Measurements from ENCODE around the gene OSBPL6. TPM values are rescaled to one million over a fixed set of nuclear protein-coding genes. Genes with fewer than 3 reads are reported as not detected.
A peak's percentile ranks its signal among the peaks of the same experiment; 100 is the strongest.

OSBPL6 gene
- total RNA-seq, 2 experiments from 2014 or later: 2.5 to 3.3 TPM

DNA sequence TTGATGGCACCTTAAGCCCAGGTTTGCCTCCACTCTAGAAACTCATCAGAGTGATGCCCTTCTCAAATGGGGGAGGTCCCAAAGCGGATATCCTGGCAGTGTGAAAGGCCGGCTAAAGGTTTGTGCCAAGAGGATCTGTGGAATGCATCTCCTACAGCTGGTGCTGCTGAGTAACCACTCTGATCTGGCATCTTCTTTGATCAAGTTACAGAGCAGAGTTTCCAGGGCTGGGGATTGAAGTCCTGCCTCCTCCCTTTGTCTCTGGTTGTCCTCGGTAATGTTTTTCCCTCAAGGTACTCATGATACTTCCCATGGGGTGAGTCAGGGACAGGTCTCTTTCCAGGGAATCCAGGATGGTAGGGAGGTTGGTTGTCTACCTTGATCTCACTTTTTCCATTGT is 232.1 kb downstream of the OSBPL6 start:
- POLR2A ChIA-PET: no interaction called here
- no peak for DNase-seq
- H3K36me3 Mint-ChIP-seq (ENCODE audit: low read depth): peaks cover 60% of the 10 kb centered on the region
- H3K9me3 Mint-ChIP-seq (ENCODE audit: low read depth): peaks cover 15% of the 10 kb centered on the region
- no peaks in the 10 kb centered on the region for H3K4me1 Mint-ChIP-seq
- H3K4me3 Mint-ChIP-seq: no peak overlapping the region
- H3K27me3 Mint-ChIP-seq: no peaks in the 10 kb centered on the region
- intact Hi-C loops (cut with DNase I, micrococcal nuclease): no loop called here
- CTCF ChIA-PET: no interaction called here
- no peak overlapping the region for H3K27ac Mint-ChIP-seq
- no peak for ATAC-seq

DNA sequence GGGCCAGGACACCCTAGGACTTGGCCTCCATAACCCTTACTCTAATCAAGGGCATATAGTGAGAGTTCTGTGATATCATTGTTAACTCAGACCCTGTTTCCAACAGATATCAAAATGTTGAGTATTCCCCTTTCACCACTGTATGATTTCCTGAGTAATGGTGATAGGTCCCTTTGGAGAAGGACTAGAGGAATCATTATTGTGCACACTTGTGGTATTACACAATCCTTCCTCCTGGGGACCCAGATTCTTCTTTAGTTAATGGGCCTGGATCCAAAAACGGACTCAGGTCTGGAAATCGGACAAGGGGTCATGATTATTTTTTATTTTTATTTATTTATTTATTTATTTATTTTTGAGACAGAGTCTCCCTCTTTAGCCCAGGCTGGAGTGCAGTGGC is 233.1 kb downstream of the OSBPL6 start:
- intact Hi-C loops (cut with DNase I, micrococcal nuclease): no loop called here
- ChIA-PET CTCF (interaction anchor here (0.7 kb wide), 1 partner anchor 12 kb away, joined by 3 read pairs; no protein-coding TSS in a partner anchor), POLR2A (interaction anchor here (1.4 kb wide), 1 partner anchor 20 kb away, joined by 4 read pairs; no protein-coding TSS in a partner anchor)
- Mint-ChIP-seq H3K27ac (no peak overlapping the region), H3K36me3 (ENCODE audit: low read depth) (peaks cover 65% of the 10 kb centered on the region), H3K27me3 (no peaks in the 10 kb centered on the region), H3K4me1 (no peaks in the 10 kb centered on the region), H3K9me3 (ENCODE audit: low read depth) (peaks cover 15% of the 10 kb centered on the region), H3K4me3 (no peak overlapping the region)
- DNase-seq (no peak), ATAC-seq (no peak)

DNA sequence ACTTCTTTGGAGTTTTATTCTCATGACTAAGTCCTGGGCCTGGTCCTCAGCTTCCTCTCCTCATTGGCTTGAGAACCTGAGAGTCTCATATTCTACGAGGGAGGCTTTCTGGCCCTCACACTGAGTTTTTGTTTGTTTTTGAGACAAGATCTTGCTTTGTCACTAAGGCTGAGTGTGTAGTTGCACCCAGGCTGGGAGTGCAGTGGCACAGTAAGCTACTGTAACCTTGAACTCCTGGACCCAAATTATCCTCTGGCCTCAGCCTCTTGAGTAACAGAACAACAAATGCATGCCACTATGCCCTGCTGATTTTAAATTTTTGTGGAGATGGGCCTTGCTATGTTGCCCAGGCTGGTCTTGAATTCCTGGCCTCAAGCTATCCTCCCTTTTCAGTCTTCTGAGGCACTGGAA is 234.1 kb downstream of the OSBPL6 start:
- peaks cover 15% of the 10 kb centered on the region for H3K9me3 Mint-ChIP-seq (ENCODE audit: low read depth)
- CTCF ChIA-PET: interaction anchor here (0.9 to 1.8 kb wide), 3 partner anchors 9 to 43 kb away, joined by 3 to 11 read pairs (median 8); no protein-coding TSS in a partner anchor
- no peak overlapping the region for H3K4me3 Mint-ChIP-seq
- ATAC-seq (no peak), DNase-seq (no peak)
- H3K27me3 Mint-ChIP-seq: no peaks in the 10 kb centered on the region
- intact Hi-C loops (cut with DNase I, micrococcal nuclease): no loop called here
- H3K4me1 Mint-ChIP-seq: no peaks in the 10 kb centered on the region
- peak overlapping the region; percentile 43 for H3K27ac Mint-ChIP-seq
- POLR2A ChIA-PET: interaction anchor here (1.4 kb wide), 1 partner anchor 19 kb away, joined by 4 read pairs; no protein-coding TSS in a partner anchor
- H3K36me3 Mint-ChIP-seq (ENCODE audit: low read depth): peaks cover 66% of the 10 kb centered on the region

GRCh38 chr2:178429336-178429735 is 235.0 kb downstream of the OSBPL6 start:
- Mint-ChIP-seq H3K36me3 (ENCODE audit: low read depth) (peaks cover 68% of the 10 kb centered on the region), H3K27me3 (no peaks in the 10 kb centered on the region), H3K4me3 (no peak overlapping the region), H3K9me3 (ENCODE audit: low read depth) (peaks cover 15% of the 10 kb centered on the region), H3K4me1 (no peaks in the 10 kb centered on the region), H3K27ac (no peak overlapping the region)
- intact Hi-C loops (cut with DNase I, micrococcal nuclease): no loop called here
- ATAC-seq: no peak
- CTCF ChIA-PET: interaction anchor here (1.4 to 1.8 kb wide), 2 partner anchors 10 to 14 kb away, joined by 8 to 11 read pairs; no protein-coding TSS in a partner anchor
- no peak for DNase-seq
- POLR2A ChIA-PET: no interaction called here

DNA sequence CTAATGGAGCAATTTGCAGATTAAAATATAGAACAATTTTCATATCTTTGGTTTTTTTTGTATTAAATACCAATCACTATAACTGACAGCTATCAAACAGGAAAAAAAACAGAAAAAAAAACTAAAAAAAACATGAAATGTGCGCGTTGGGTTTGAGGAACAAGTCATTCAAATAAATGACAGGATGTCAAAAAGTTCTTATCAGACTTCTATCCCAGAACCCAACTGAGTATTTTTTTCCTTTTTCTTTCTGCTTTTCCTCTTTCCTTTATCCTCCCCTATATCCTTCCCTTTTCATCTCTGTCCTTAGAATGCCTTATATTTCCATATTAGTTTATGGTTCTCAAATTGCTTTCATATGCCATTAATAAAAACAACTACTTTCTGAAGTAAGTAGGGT is 242.3 kb downstream of the OSBPL6 start:
- H3K36me3 Mint-ChIP-seq (ENCODE audit: low read depth): peaks cover 46% of the 10 kb centered on the region
- intact Hi-C loops (cut with DNase I, micrococcal nuclease): no loop called here
- no peak overlapping the region for H3K4me3 Mint-ChIP-seq
- H3K9me3 Mint-ChIP-seq (ENCODE audit: low read depth): no peaks in the 10 kb centered on the region
- no peak for DNase-seq
- POLR2A ChIA-PET: no interaction called here
- no peaks in the 10 kb centered on the region for H3K27me3 Mint-ChIP-seq
- no peak for ATAC-seq
- no peaks in the 10 kb centered on the region for H3K4me1 Mint-ChIP-seq
- CTCF ChIA-PET: interaction anchor here (1.5 kb wide), 1 partner anchor 43 kb away, joined by 4 read pairs; no protein-coding TSS in a partner anchor
- no peak overlapping the region for H3K27ac Mint-ChIP-seq

DNA sequence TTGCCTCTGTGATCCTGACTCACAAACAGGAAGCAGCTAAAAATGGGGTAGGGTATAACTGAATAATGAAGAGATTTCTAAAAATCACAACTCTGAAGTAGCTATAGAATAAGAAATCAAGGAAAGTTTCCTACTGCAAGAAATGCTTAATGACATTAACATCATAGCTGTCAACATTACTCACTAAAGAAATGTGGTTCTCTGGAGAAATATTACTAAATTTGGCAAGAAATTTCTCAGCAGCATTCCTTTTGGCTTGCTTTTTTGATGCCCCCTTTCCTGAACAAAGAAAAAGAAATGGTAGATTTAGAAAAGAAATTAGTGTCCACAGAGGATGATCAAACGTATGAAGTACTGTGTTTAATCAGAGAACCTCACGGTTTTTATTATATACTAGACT is 247.1 kb downstream of the OSBPL6 start:
- Mint-ChIP-seq H3K36me3 (ENCODE audit: low read depth) (peaks cover 46% of the 10 kb centered on the region), H3K4me3 (no peak overlapping the region), H3K27ac (no peak overlapping the region), H3K27me3 (no peaks in the 10 kb centered on the region), H3K9me3 (ENCODE audit: low read depth) (no peaks in the 10 kb centered on the region), H3K4me1 (peaks cover 2% of the 10 kb centered on the region)
- ChIA-PET CTCF (interaction anchor here (2.2 kb wide), 1 partner anchor 27 kb away, joined by 9 read pairs; no protein-coding TSS in a partner anchor), POLR2A (no interaction called here)
- no peak for DNase-seq
- intact Hi-C loops (cut with DNase I, micrococcal nuclease): no loop called here
- no peak for ATAC-seq

- peak overlapping the region; percentile 88 for H3K4me3 Mint-ChIP-seq
- H3K9me3 Mint-ChIP-seq (ENCODE audit: low read depth): no peaks in the 10 kb centered on the region
- DNase-seq (no peak), ATAC-seq (no peak)
- POLR2A ChIA-PET: interaction anchor here (1.1 kb wide), 1 partner anchor 82 kb away, joined by 3 read pairs; no protein-coding TSS in a partner anchor
- CTCF ChIA-PET: interaction anchor here (0.8 to 1.5 kb wide), 5 partner anchors 32 to 74 kb away, joined by 3 to 7 read pairs (median 4); no protein-coding TSS in a partner anchor
- H3K27me3 Mint-ChIP-seq: no peaks in the 10 kb centered on the region
- peaks cover 29% of the 10 kb centered on the region for H3K4me1 Mint-ChIP-seq
- intact Hi-C loops (cut with DNase I, micrococcal nuclease): no loop called here
- H3K36me3 Mint-ChIP-seq (ENCODE audit: low read depth): peaks cover 40% of the 10 kb centered on the region
- H3K27ac Mint-ChIP-seq: peak overlapping the region; percentile 90
Observed at GRCh38 chr2:178448968-178449661, 254.8 kb downstream of the OSBPL6 start.

- ChIA-PET POLR2A (interaction anchor here (1.1 to 1.6 kb wide), 2 partner anchors 36 to 81 kb away, joined by 3 to 4 read pairs; no protein-coding TSS in a partner anchor), CTCF (interaction anchor here (0.8 to 1.5 kb wide), 6 partner anchors 30 to 338 kb away, joined by 3 to 7 read pairs (median 4); partner anchors contain the start of gene RBM45)
- DNase-seq (no peak), ATAC-seq (no peak)
- Mint-ChIP-seq H3K9me3 (ENCODE audit: low read depth) (no peaks in the 10 kb centered on the region), H3K27ac (peak overlapping the region; percentile 90), H3K27me3 (no peaks in the 10 kb centered on the region), H3K4me3 (peak overlapping the region; percentile 88), H3K36me3 (ENCODE audit: low read depth) (peaks cover 36% of the 10 kb centered on the region), H3K4me1 (peaks cover 29% of the 10 kb centered on the region)
- intact Hi-C loops (cut with DNase I, micrococcal nuclease): loop anchor here (1.0 to 2.0 kb wide), 7 partner anchors 36 to 1237 kb away; partner anchors contain the start of genes HNRNPA3 (in 1 of the 2) and OSBPL6 (in 1 of the 2)
Observed at GRCh38 chr2:178449700-178450523, 255.6 kb downstream of the OSBPL6 start.

DNA sequence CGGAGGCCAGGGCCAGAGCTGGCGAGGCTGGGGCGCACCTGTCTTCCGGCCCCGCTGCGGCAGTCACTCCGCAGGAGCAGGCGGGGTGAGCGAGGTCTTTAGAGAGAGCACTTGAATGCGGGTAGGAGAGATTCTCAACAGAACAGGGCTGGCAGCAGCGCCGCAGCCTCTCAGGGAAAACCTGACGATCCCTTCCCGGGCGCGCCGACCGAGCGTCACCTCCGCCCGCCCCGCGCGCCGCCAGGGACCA is 256.1 kb downstream of the OSBPL6 start:
- H3K9me3 Mint-ChIP-seq (ENCODE audit: low read depth): no peaks in the 10 kb centered on the region
- peak overlapping the region; percentile 90 for H3K27ac Mint-ChIP-seq
- CTCF ChIA-PET: interaction anchor here (1.0 to 1.5 kb wide), 4 partner anchors 31 to 339 kb away, joined by 4 to 7 read pairs (median 4); partner anchors contain the start of gene RBM45
- POLR2A ChIA-PET: interaction anchor here (0.7 to 1.6 kb wide), 2 partner anchors 37 to 39 kb away, joined by 3 to 4 read pairs; no protein-coding TSS in a partner anchor
- ATAC-seq (peak; percentile 57), DNase-seq (peak; percentile 90)
- intact Hi-C loops (cut with DNase I, micrococcal nuclease): loop anchor here (1.0 to 2.0 kb wide), 7 partner anchors 36 to 1238 kb away; partner anchors contain the start of genes HNRNPA3 (in 1 of the 2) and OSBPL6 (in 1 of the 2)
- no peaks in the 10 kb centered on the region for H3K27me3 Mint-ChIP-seq
- peaks cover 27% of the 10 kb centered on the region for H3K4me1 Mint-ChIP-seq
- H3K36me3 Mint-ChIP-seq (ENCODE audit: low read depth): peaks cover 30% of the 10 kb centered on the region
- H3K4me3 Mint-ChIP-seq: peak overlapping the region; percentile 88

- H3K27ac Mint-ChIP-seq: peak within 1 kb of the TSS; percentile 96
- no peaks in the 10 kb centered on the region for H3K27me3 Mint-ChIP-seq
- ATAC-seq (peak; percentile 90), DNase-seq (peak; percentile 98)
- no peaks in the 10 kb centered on the region for H3K9me3 Mint-ChIP-seq (ENCODE audit: low read depth)
- ChIA-PET POLR2A (interaction anchor here (0.6 to 1.6 kb wide), 4 partner anchors 29 to 64 kb away, joined by 3 to 4 read pairs (median 3); no protein-coding TSS in a partner anchor), CTCF (interaction anchor here (0.5 to 1.5 kb wide), 5 partner anchors 31 to 344 kb away, joined by 3 to 7 read pairs (median 4); partner anchors contain the start of gene RBM45)
- peak within 1 kb of the TSS; percentile 88 for H3K4me3 Mint-ChIP-seq
- peaks cover 27% of the 10 kb centered on the region for H3K36me3 Mint-ChIP-seq (ENCODE audit: low read depth)
- intact Hi-C loops (cut with DNase I, micrococcal nuclease): loop anchor here (1.0 to 2.0 kb wide), 8 partner anchors 27 to 1238 kb away; partner anchors contain the start of genes FKBP7 (in 2 of the 2), HNRNPA3 (in 1 of the 2) and OSBPL6 (in 1 of the 2)
- H3K4me1 Mint-ChIP-seq: peaks cover 27% of the 10 kb centered on the region
Observed at GRCh38 chr2:178450774-178451525, 256.6 kb downstream of the OSBPL6 start, which contains the start of the genes PJVK and PRKRA. TSS of gene PJVK (plus strand) at chr2:178451378. CDS start at chr2:178453410, 2,032 bp downstream. TSS of gene PRKRA (minus strand) at chr2:178451175. CDS start at chr2:178451030, 145 bp downstream.
